SK-N-SH treated with all-trans-retinoic acid at 6 μM for 48 hours (cell line): Measurements from ENCODE around the gene AMOTL1.

ENCODE experiments used
- GLIS3 ChIP-seq: fragments of 250-450 bp; sonication (Bioruptor Pico); IDR thresholded peaks from 2 replicates; pipeline ENCODE4 v1.5.0; 2020; ENCODE audit warnings: mild to moderate bottlenecking, moderate library complexity
- ISL1 ChIP-seq: fragments of 250-450 bp; sonication (Bioruptor Pico); IDR thresholded peaks from 2 replicates; pipeline ENCODE4 v2.1.2; 2022; ENCODE audit warnings: mild to moderate bottlenecking, moderate library complexity
- OSR1 ChIP-seq: fragments of 250-450 bp; sonication (Bioruptor Pico); IDR thresholded peaks from 2 replicates; pipeline ENCODE4 v1.8.0; 2022; ENCODE audit warnings: moderate library complexity, mild to moderate bottlenecking, inconsistent platforms
- SNAI2 ChIP-seq: fragments of 250-450 bp; sonication (Bioruptor Pico); IDR thresholded peaks from 2 replicates; pipeline ENCODE4 v1.5.0; 2020; ENCODE audit warnings: mild to moderate bottlenecking, moderate library complexity
- TOX ChIP-seq: fragments of 250-450 bp; sonication (Bioruptor Pico); IDR thresholded peaks from 2 replicates; pipeline ENCODE4 v1.8.0; 2021; ENCODE audit warnings: mild to moderate bottlenecking, moderate library complexity, borderline replicate concordance
- ZC3H10 ChIP-seq: fragments of 250-450 bp; sonication (Bioruptor Pico); IDR thresholded peaks from 2 replicates; pipeline ENCODE4 v1.5.1; 2021; ENCODE audit warnings: mild to moderate bottlenecking, moderate library complexity
- ZFP3 ChIP-seq: fragments of 250-450 bp; sonication (Bioruptor Pico); IDR thresholded peaks from 2 replicates; pipeline ENCODE4 v1.5.0; 2020; ENCODE audit warnings: mild to moderate bottlenecking, moderate library complexity
- ZNF565 ChIP-seq: fragments of 450-650 bp; formaldehyde crosslinking; conservative IDR thresholded peaks from 2 replicates; pipeline ENCODE4 v1.5.0; 2020; ENCODE audit warnings: low read depth, mild to moderate bottlenecking, moderate library complexity
- TF ChIP-seq, protein P1 (sequence below): fragments of 250-450 bp; sonication (Bioruptor Pico); IDR thresholded peaks from 2 replicates; pipeline ENCODE4 v1.8.0; 2021; ENCODE audit warnings: low read depth, mild to moderate bottlenecking, moderate library complexity, borderline replicate concordance
- TF ChIP-seq, protein P2 (sequence below): fragments of 250-450 bp; sonication (Bioruptor Pico); IDR thresholded peaks from 2 replicates; pipeline ENCODE4 v1.5.0; 2020; ENCODE audit warnings: mild to moderate bottlenecking, moderate library complexity
- TF ChIP-seq, protein P3 (sequence below): fragments of 250-450 bp; sonication (Bioruptor Pico); IDR thresholded peaks from 2 replicates; pipeline ENCODE4 v1.5.1; 2020; ENCODE audit warnings: low read depth, mild to moderate bottlenecking, moderate library complexity

DNA sequence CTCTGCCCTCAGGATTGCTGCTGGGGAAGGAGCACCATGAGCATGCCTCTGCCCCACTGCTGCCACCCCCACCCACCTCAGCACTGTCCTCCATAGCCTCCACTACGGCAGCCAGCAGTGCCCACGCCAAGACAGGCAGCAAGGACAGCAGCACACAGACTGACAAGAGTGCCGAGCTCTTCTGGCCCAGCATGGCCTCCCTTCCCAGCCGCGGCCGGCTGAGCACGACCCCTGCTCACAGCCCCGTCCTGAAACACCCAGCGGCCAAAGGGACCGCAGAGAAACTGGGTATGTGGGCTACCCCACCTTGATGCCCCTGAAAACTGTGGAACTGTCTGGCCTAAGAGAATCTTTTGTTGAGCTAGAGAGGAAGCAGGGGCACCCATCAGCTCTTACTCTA, 101.0 kb downstream of the AMOTL1 start:
- TF ChIP-seq, protein P1, sequence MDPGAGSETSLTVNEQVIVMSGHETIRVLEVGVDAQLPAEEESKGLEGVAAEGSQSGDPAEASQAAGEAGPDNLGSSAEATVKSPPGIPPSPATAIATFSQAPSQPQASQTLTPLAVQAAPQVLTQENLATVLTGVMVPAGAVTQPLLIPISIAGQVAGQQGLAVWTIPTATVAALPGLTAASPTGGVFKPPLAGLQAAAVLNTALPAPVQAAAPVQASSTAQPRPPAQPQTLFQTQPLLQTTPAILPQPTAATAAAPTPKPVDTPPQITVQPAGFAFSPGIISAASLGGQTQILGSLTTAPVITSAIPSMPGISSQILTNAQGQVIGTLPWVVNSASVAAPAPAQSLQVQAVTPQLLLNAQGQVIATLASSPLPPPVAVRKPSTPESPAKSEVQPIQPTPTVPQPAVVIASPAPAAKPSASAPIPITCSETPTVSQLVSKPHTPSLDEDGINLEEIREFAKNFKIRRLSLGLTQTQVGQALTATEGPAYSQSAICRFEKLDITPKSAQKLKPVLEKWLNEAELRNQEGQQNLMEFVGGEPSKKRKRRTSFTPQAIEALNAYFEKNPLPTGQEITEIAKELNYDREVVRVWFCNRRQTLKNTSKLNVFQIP (CRISPR knock-in tag): no peak
- TF ChIP-seq GLIS3 (CRISPR knock-in tag) (no peak), ISL1 (no peak), ZFP3 (CRISPR knock-in tag) (no peak), OSR1 (CRISPR knock-in tag) (no peak), ZNF565 (CRISPR knock-in tag) (no peak), ZC3H10 (CRISPR knock-in tag) (no peak), SNAI2 (no peak), TOX (CRISPR knock-in tag) (no peak)
- TF ChIP-seq, protein P2, sequence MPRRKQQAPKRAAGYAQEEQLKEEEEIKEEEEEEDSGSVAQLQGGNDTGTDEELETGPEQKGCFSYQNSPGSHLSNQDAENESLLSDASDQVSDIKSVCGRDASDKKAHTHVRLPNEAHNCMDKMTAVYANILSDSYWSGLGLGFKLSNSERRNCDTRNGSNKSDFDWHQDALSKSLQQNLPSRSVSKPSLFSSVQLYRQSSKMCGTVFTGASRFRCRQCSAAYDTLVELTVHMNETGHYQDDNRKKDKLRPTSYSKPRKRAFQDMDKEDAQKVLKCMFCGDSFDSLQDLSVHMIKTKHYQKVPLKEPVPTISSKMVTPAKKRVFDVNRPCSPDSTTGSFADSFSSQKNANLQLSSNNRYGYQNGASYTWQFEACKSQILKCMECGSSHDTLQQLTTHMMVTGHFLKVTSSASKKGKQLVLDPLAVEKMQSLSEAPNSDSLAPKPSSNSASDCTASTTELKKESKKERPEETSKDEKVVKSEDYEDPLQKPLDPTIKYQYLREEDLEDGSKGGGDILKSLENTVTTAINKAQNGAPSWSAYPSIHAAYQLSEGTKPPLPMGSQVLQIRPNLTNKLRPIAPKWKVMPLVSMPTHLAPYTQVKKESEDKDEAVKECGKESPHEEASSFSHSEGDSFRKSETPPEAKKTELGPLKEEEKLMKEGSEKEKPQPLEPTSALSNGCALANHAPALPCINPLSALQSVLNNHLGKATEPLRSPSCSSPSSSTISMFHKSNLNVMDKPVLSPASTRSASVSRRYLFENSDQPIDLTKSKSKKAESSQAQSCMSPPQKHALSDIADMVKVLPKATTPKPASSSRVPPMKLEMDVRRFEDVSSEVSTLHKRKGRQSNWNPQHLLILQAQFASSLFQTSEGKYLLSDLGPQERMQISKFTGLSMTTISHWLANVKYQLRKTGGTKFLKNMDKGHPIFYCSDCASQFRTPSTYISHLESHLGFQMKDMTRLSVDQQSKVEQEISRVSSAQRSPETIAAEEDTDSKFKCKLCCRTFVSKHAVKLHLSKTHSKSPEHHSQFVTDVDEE (CRISPR knock-in tag): no peak
- TF ChIP-seq, protein P3, sequence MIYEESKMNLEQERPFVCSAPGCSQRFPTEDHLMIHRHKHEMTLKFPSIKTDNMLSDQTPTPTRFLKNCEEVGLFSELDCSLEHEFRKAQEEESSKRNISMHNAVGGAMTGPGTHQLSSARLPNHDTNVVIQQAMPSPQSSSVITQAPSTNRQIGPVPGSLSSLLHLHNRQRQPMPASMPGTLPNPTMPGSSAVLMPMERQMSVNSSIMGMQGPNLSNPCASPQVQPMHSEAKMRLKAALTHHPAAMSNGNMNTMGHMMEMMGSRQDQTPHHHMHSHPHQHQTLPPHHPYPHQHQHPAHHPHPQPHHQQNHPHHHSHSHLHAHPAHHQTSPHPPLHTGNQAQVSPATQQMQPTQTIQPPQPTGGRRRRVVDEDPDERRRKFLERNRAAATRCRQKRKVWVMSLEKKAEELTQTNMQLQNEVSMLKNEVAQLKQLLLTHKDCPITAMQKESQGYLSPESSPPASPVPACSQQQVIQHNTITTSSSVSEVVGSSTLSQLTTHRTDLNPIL (CRISPR knock-in tag): no peak
